Measurements from ENCODE around the gene AKR1E2. TPM values are rescaled to one million over a fixed set of nuclear protein-coding genes. Genes with fewer than 3 reads are reported as not detected.
"Not testable (repeated sequence)": the region's sequence is repeated elsewhere in the genome, so short reads cannot be mapped to it uniquely, and the experiment has no call there.

Gene AKR1E2
- total and polyA plus RNA-seq, 3 experiments from 2014 or later = 2.5 to 2.6 TPM; not detected in 1

GRCh38 chr10:4807761-4808507 lies 18.1 kb upstream of the AKR1E2 start:
- Histone ChIP-seq H3K27ac (ENCODE audit: low read depth, low read length) (no peak overlapping the region), H3K4me3 (ENCODE audit: low read length) (no peak overlapping the region), H3K9me3 (ENCODE audit: low read length) (no peaks in the 10 kb centered on the region), H3K4me1 (ENCODE audit: insufficient read depth, low read length) (no peaks in the 10 kb centered on the region), H3K36me3 (ENCODE audit: insufficient read depth, low read length) (no peaks in the 10 kb centered on the region), H3K27me3 (ENCODE audit: insufficient read depth, low read length, poor library complexity, severe bottlenecking) (no peaks in the 10 kb centered on the region)
- ChIA-PET POLR2A (no interaction called here), CTCF (no interaction called here)
- no peaks in the 10 kb centered on the region for H3K4me1 Mint-ChIP-seq
- H3K36me3 Mint-ChIP-seq = no peaks in the 10 kb centered on the region
- no peak overlapping the region for H3K27ac Mint-ChIP-seq
- no peak for DNase-seq
- H3K4me3 Mint-ChIP-seq = no peak overlapping the region
- H3K27me3 Mint-ChIP-seq = peaks cover 9 to 45% of the 10 kb centered on the region in 2 donors
- H3K9me3 Mint-ChIP-seq = no peaks in the 10 kb centered on the region

GRCh38 chr10:4809156-4809555 lies 16.9 kb upstream of the AKR1E2 start:
- Histone ChIP-seq H3K9me3 (ENCODE audit: low read length) (no peaks in the 10 kb centered on the region), H3K36me3 (ENCODE audit: insufficient read depth, low read length) (no peaks in the 10 kb centered on the region), H3K27me3 (ENCODE audit: insufficient read depth, low read length, poor library complexity, severe bottlenecking) (no peaks in the 10 kb centered on the region), H3K4me3 (ENCODE audit: low read length) (no peak overlapping the region), H3K27ac (ENCODE audit: low read depth, low read length) (no peak overlapping the region), H3K4me1 (ENCODE audit: insufficient read depth, low read length) (no peaks in the 10 kb centered on the region)
- POLR2A ChIA-PET = no interaction called here
- Mint-ChIP-seq H3K27me3 (peaks cover 9 to 46% of the 10 kb centered on the region in 2 donors), H3K27ac (no peak overlapping the region), H3K36me3 (no peaks in the 10 kb centered on the region), H3K9me3 (no peaks in the 10 kb centered on the region), H3K4me3 (peak overlapping the region in 1 of 7 donors; percentile 34), H3K4me1 (no peaks in the 10 kb centered on the region)
- CTCF ChIA-PET = no interaction called here
- no peak for DNase-seq

GRCh38 chr10:4810092-4810491 lies 15.9 kb upstream of the AKR1E2 start:
- H3K4me1 ChIP-seq (ENCODE audit: insufficient read depth, low read length) = peaks cover 4% of the 10 kb centered on the region
- Mint-ChIP-seq H3K36me3 (no peaks in the 10 kb centered on the region), H3K4me1 (no peaks in the 10 kb centered on the region), H3K27me3 (peaks cover 9 to 44% of the 10 kb centered on the region in 2 donors), H3K4me3 (no peak overlapping the region), H3K27ac (no peak overlapping the region), H3K9me3 (no peaks in the 10 kb centered on the region)
- H3K27ac ChIP-seq (ENCODE audit: low read depth, low read length) = no peak overlapping the region
- DNase-seq = no peak
- H3K4me3 ChIP-seq (ENCODE audit: low read length) = no peak overlapping the region
- POLR2A ChIA-PET = no interaction called here
- H3K9me3 ChIP-seq (ENCODE audit: low read length) = no peaks in the 10 kb centered on the region
- CTCF ChIA-PET = no interaction called here
- no peaks in the 10 kb centered on the region for H3K27me3 ChIP-seq (ENCODE audit: insufficient read depth, low read length, poor library complexity, severe bottlenecking)
- H3K36me3 ChIP-seq (ENCODE audit: insufficient read depth, low read length) = no peaks in the 10 kb centered on the region

- no peaks in the 10 kb centered on the region for H3K4me1 Mint-ChIP-seq
- no peak for DNase-seq
- POLR2A ChIA-PET = no interaction called here
Observed at GRCh38 chr10:4812046-4812445, 14.0 kb upstream of the AKR1E2 start.

GRCh38 chr10:4813023-4813422 lies 13.0 kb upstream of the AKR1E2 start:
- no peak overlapping the region for H3K4me3 Mint-ChIP-seq
- H3K27me3 Mint-ChIP-seq = peaks cover 5 to 43% of the 10 kb centered on the region in 2 donors
- Histone ChIP-seq H3K36me3 (ENCODE audit: insufficient read depth, low read length) (no peaks in the 10 kb centered on the region), H3K27me3 (ENCODE audit: insufficient read depth, low read length, poor library complexity, severe bottlenecking) (no peaks in the 10 kb centered on the region), H3K27ac (ENCODE audit: low read depth, low read length) (no peak overlapping the region), H3K4me3 (ENCODE audit: low read length) (no peak overlapping the region), H3K4me1 (ENCODE audit: insufficient read depth, low read length) (peaks cover 5% of the 10 kb centered on the region), H3K9me3 (ENCODE audit: low read length) (no peaks in the 10 kb centered on the region)
- H3K27ac Mint-ChIP-seq = no peak overlapping the region
- CTCF ChIA-PET = interaction anchor here (1.1 kb wide), 1 partner anchor 37 kb away, joined by 3 read pairs; no protein-coding TSS in a partner anchor
- no peak for DNase-seq
- POLR2A ChIA-PET = no interaction called here
- no peaks in the 10 kb centered on the region for H3K9me3 Mint-ChIP-seq
- no peaks in the 10 kb centered on the region for H3K36me3 Mint-ChIP-seq
- H3K4me1 Mint-ChIP-seq = no peaks in the 10 kb centered on the region

More at GRCh38 chr10:4812046-4812445, 14.0 kb upstream of the AKR1E2 start:
- no peaks in the 10 kb centered on the region for H3K36me3 ChIP-seq (ENCODE audit: insufficient read depth, low read length)
- H3K36me3 Mint-ChIP-seq = no peaks in the 10 kb centered on the region
- no peak overlapping the region for H3K27ac ChIP-seq (ENCODE audit: low read depth, low read length)
- no peaks in the 10 kb centered on the region for H3K9me3 ChIP-seq (ENCODE audit: low read length)
- H3K27ac Mint-ChIP-seq = no peak overlapping the region
- H3K27me3 Mint-ChIP-seq = peaks cover 5 to 42% of the 10 kb centered on the region in 2 donors
- no peak overlapping the region for H3K4me3 Mint-ChIP-seq
- H3K9me3 Mint-ChIP-seq = no peaks in the 10 kb centered on the region
- H3K4me1 ChIP-seq (ENCODE audit: insufficient read depth, low read length) = peaks cover 5% of the 10 kb centered on the region
- H3K27me3 ChIP-seq (ENCODE audit: insufficient read depth, low read length, poor library complexity, severe bottlenecking) = no peaks in the 10 kb centered on the region
- no peak overlapping the region for H3K4me3 ChIP-seq (ENCODE audit: low read length)
- CTCF ChIA-PET = no interaction called here

- Mint-ChIP-seq H3K4me3 (no peak overlapping the region), H3K27me3 (peaks cover 5 to 43% of the 10 kb centered on the region in 2 donors), H3K27ac (no peak overlapping the region), H3K4me1 (no peaks in the 10 kb centered on the region), H3K36me3 (no peaks in the 10 kb centered on the region), H3K9me3 (no peaks in the 10 kb centered on the region)
- no peak for DNase-seq
- Histone ChIP-seq H3K36me3 (ENCODE audit: insufficient read depth, low read length) (no peaks in the 10 kb centered on the region), H3K9me3 (ENCODE audit: low read length) (no peaks in the 10 kb centered on the region), H3K27ac (ENCODE audit: low read depth, low read length) (no peak overlapping the region), H3K4me1 (ENCODE audit: insufficient read depth, low read length) (peaks cover 5% of the 10 kb centered on the region), H3K27me3 (ENCODE audit: insufficient read depth, low read length, poor library complexity, severe bottlenecking) (no peaks in the 10 kb centered on the region), H3K4me3 (ENCODE audit: low read length) (no peak overlapping the region)
- ChIA-PET POLR2A (no interaction called here), CTCF (interaction anchor here (1.1 kb wide), 1 partner anchor 36 kb away, joined by 3 read pairs; no protein-coding TSS in a partner anchor)
Observed at GRCh38 chr10:4813496-4813895, 12.5 kb upstream of the AKR1E2 start.

GRCh38 chr10:4815646-4816180 lies 10.3 kb upstream of the AKR1E2 start:
- H3K4me1 Mint-ChIP-seq; H3K27ac Mint-ChIP-seq; H3K4me1 ChIP-seq (ENCODE audit: insufficient read depth, low read length); H3K27ac ChIP-seq (ENCODE audit: low read depth, low read length); H3K9me3 Mint-ChIP-seq; H3K27me3 ChIP-seq (ENCODE audit: insufficient read depth, low read length, poor library complexity, severe bottlenecking); H3K36me3 Mint-ChIP-seq; H3K9me3 ChIP-seq (ENCODE audit: low read length); DNase-seq; H3K4me3 ChIP-seq (ENCODE audit: low read length); H3K4me3 Mint-ChIP-seq; POLR2A ChIA-PET; H3K36me3 ChIP-seq (ENCODE audit: insufficient read depth, low read length): not testable (repeated sequence)
- H3K27me3 Mint-ChIP-seq = peaks cover 7 to 49% of the 10 kb centered on the region in 2 donors
- CTCF ChIA-PET = interaction anchor here (0.8 to 2.2 kb wide), 4 partner anchors 9 to 1618 kb away, joined by 3 to 10 read pairs (median 4); no protein-coding TSS in a partner anchor

- Histone ChIP-seq H3K36me3 (ENCODE audit: insufficient read depth, low read length) (no peaks in the 10 kb centered on the region), H3K27ac (ENCODE audit: low read depth, low read length) (no peak overlapping the region), H3K9me3 (ENCODE audit: low read length) (no peaks in the 10 kb centered on the region), H3K4me1 (ENCODE audit: insufficient read depth, low read length) (peaks cover 5% of the 10 kb centered on the region), H3K27me3 (ENCODE audit: insufficient read depth, low read length, poor library complexity, severe bottlenecking) (no peaks in the 10 kb centered on the region), H3K4me3 (ENCODE audit: low read length) (no peak overlapping the region)
- POLR2A ChIA-PET = no interaction called here
- Mint-ChIP-seq H3K27ac (no peak overlapping the region), H3K4me1 (no peaks in the 10 kb centered on the region), H3K27me3 (peaks cover 3 to 54% of the 10 kb centered on the region in 2 donors), H3K4me3 (no peak overlapping the region), H3K9me3 (no peaks in the 10 kb centered on the region), H3K36me3 (no peaks in the 10 kb centered on the region)
- CTCF ChIA-PET = no interaction called here
- no peak for DNase-seq
Observed at GRCh38 chr10:4816966-4817365, 9.0 kb upstream of the AKR1E2 start.
